Spleen (tissue), 7 donors: ENCODE results near the gene THSD4.

Experiments used
- CTCF ChIP-seq, 11 experiments: fragments of 200-600 bp in 7 of 11; fragments of 450-650 bp in 4 of 11; sonication (generic) in 4 of 11; IDR thresholded peaks in 8 of 11; conservative IDR thresholded peaks in 3 of 11; 1 replicate in 7 of 11; 2 replicates in 4 of 11; pipeline versions ENCODE4 v1.4.0 to v1.8.0; 2016 to 2021; ENCODE audit warnings: antibody characterized with exemption in 11 of 11, inconsistent platforms in 4 of 11, mild to moderate bottlenecking in 1 of 11
- POLR2AphosphoS5 ChIP-seq, 3 donors: sonication (generic); formaldehyde crosslinking; IDR thresholded peaks; one replicate each; pipeline ENCODE4 v1.5.1; 2017; ENCODE audit warnings: antibody characterized with exemption in 3 of 3
- donor health status: DM: no; HTN: no; CAD: no; lungs with moderate emphysema.
- donor health status: DM: no; HTN: no; CAD: no.
- donor health status: DM: no; HTN: no; CAD: no.

GRCh38 chr15:71456811-71457210 is 341.5 kb downstream of the THSD4 start:
- TF ChIP-seq CTCF (IDR thresholded peaks at IDR 0.05 in 8 of 11, conservative IDR thresholded peaks at IDR 0.05 in 3 of 11) (no peak), POLR2AphosphoS5 (IDR thresholded peaks at IDR 0.05) (no peak)
